Kidney (tissue), 14 donors: ENCODE data around the gene EXOSC7. TPM values are rescaled to one million over a fixed set of nuclear protein-coding genes. Genes with fewer than 3 reads are reported as not detected.

Experiments used
- DNase-seq, 5 donors: peaks; one replicate each; pipeline ENCODE4 v3.0.0-alpha.2; 2013 to 2020
- FAIRE-seq: peaks from 2 replicates; lab custom pipeline; 2012; peaks lifted over from hg19 to GRCh38; lab: Jason Lieb, UNC
- H3K27ac ChIP-seq, 2 donors: one replicate each; pipeline ENCODE4 v1.7.0; 2013; ENCODE audit warnings: low read depth in 2 of 2, low read length in 2 of 2, inconsistent platforms in 1 of 2
- H3K27me3 ChIP-seq: one replicate; pipeline ENCODE4 v1.7.1; 2013; ENCODE audit warnings: low read length, inconsistent platforms; ENCODE audit not compliant: control insufficient read depth, insufficient read depth
- H3K36me3 ChIP-seq, 3 donors: one replicate each; pipeline versions ENCODE4 v1.7.0 to v1.7.1; 2013; ENCODE audit warnings: low read length in 3 of 3, control low read depth in 1 of 3, inconsistent platforms in 1 of 3; ENCODE audit not compliant: insufficient read depth in 3 of 3, control insufficient read depth in 2 of 3
- H3K4me1 ChIP-seq, 3 donors: one replicate each; pipeline versions ENCODE4 v1.7.0 to v1.7.1; 2013; ENCODE audit warnings: low read length in 3 of 3, inconsistent platforms in 1 of 3, low read depth in 1 of 3; ENCODE audit not compliant: control insufficient read depth in 2 of 3, insufficient read depth in 2 of 3
- H3K4me3 ChIP-seq, 3 donors: one replicate each; pipeline versions ENCODE4 v1.7.0 to v1.8.1; 2013; ENCODE audit warnings: low read length in 3 of 3, control low read depth in 1 of 3, inconsistent platforms in 1 of 3
- H3K9ac ChIP-seq, 3 donors: one replicate each; pipeline versions ENCODE4 v1.7.0 to v1.7.1; 2013; ENCODE audit warnings: low read length in 3 of 3, control low read depth in 1 of 3, inconsistent platforms in 1 of 3
- H3K9me3 ChIP-seq, 3 donors: one replicate each; pipeline versions ENCODE4 v1.7.0 to v1.7.1; 2013; ENCODE audit warnings: low read length in 3 of 3, control low read depth in 1 of 3, inconsistent platforms in 1 of 3; ENCODE audit not compliant: control insufficient read depth in 2 of 3, insufficient read depth in 1 of 3
- intact Hi-C: fragments of 100-400 bp; cut with DNase I; formaldehyde crosslinking; loops from one replicate; pipeline ENCODE4 v1.11.1; 2022
- polyA plus RNA-seq: library from polyadenylated mRNA; stranded (reverse); fragments of 350-450 nt; fragmentation: Illumina TruSeq; extraction: RNeasy Lipid Tissue Mini Kit (QIAGEN cat#74804); gene quantifications from one replicate; pipeline ENCODE4 v1.2.3, GENCODE V29; 2014; ENCODE audit warnings: low read depth, low replicate concordance; ENCODE audit not compliant: insufficient read depth
- total RNA-seq: library from RNA; stranded (reverse); fragmentation: NEBNext Ultra II Directional; extraction: Animal tissue kit (Norgen Biotek cat#: 25700); gene quantifications from one replicate; pipeline ENCODE4 v1.2.1, GENCODE V29; 2021
- TF ChIP-seq, protein P1 (sequence below): IDR thresholded peaks from 3 replicates; pipeline ENCODE4 v1.5.1; 2012; ENCODE audit warnings: mild to moderate bottlenecking, moderate library complexity, borderline replicate concordance; ENCODE audit not compliant: insufficient read depth; ENCODE audit errors: extremely low read depth
- donor health status: control.
- donor health status: control.
- donor health status: control.
- donor health status: control.
- donor health status: control.
- donor health status: DM: yes; HTN: yes; CAD: no.
- donor health status: Normal renal cell carcinoma (clear cell type).

EXOSC7 gene
- total and polyA plus RNA-seq, 2 donors from 2014 or later, result 43.8 to 71.8 TPM

DNA sequence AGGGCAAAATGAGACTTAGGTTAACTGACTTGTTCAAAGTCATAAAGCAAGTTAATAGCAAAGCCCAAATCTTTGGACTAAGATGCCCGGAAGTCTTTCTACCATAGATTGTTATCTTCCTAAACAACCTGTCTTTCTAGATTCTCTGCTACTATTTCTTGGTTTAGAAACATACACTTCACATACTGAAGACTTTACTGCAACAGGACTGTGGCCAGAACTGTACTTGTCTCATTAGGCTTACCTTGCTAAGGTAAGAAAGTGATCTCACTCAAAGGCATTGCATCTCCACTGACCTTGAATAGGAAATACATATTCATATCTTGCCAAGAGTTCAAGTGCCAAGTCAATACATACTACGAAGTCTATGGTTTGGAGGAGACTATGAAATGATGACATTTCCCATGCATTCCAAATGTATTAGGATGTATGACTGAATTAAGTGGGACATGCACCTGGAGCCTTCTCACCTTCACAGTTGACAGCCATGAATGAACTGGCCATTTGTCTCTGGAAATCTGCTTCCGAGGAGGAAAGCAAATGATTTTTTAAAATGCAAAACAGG lies 5.0 kb upstream of the EXOSC7 start:
- DNase-seq (peak in 1 of 5 donors; percentile 28), FAIRE-seq (no peak)
- peak overlapping the region in 1 of 2 donors; percentile 2 for H3K27ac ChIP-seq
- no peaks in the 10 kb centered on the region for H3K27me3 ChIP-seq
- TF ChIP-seq, protein P1, sequence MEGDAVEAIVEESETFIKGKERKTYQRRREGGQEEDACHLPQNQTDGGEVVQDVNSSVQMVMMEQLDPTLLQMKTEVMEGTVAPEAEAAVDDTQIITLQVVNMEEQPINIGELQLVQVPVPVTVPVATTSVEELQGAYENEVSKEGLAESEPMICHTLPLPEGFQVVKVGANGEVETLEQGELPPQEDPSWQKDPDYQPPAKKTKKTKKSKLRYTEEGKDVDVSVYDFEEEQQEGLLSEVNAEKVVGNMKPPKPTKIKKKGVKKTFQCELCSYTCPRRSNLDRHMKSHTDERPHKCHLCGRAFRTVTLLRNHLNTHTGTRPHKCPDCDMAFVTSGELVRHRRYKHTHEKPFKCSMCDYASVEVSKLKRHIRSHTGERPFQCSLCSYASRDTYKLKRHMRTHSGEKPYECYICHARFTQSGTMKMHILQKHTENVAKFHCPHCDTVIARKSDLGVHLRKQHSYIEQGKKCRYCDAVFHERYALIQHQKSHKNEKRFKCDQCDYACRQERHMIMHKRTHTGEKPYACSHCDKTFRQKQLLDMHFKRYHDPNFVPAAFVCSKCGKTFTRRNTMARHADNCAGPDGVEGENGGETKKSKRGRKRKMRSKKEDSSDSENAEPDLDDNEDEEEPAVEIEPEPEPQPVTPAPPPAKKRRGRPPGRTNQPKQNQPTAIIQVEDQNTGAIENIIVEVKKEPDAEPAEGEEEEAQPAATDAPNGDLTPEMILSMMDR, result no peak
- intact Hi-C loops, result no loop called here
- H3K4me1 ChIP-seq, result peaks cover 0 to 24% (median 9%) of the 10 kb centered on the region in 3 donors
- H3K36me3 ChIP-seq, result no peaks in the 10 kb centered on the region
- H3K9me3 ChIP-seq, result no peaks in the 10 kb centered on the region
- H3K9ac ChIP-seq, result no peak overlapping the region
- H3K4me3 ChIP-seq, result no peak overlapping the region

DNA sequence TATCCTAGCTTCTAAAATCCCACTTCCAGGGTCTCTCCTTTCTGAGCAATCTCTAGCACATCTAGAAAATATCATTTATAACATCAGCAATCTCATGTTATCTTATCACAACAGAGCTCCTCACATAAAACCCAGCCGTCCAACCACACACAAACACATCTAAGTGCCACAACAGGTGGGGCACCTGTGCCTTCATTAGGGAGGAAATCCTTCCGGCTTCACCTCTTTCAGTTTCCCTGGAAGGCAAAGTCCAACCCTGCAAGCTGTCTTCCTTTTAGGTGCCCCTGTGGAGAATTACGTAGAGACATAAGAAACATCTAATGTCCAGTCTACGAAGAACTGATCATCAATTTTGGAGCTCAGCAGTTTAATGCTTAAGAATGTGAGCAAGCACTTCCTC lies 1.6 kb upstream of the EXOSC7 start:
- no peak for FAIRE-seq
- peak overlapping the region in 1 of 2 donors; percentile 78 for H3K27ac ChIP-seq

DNA sequence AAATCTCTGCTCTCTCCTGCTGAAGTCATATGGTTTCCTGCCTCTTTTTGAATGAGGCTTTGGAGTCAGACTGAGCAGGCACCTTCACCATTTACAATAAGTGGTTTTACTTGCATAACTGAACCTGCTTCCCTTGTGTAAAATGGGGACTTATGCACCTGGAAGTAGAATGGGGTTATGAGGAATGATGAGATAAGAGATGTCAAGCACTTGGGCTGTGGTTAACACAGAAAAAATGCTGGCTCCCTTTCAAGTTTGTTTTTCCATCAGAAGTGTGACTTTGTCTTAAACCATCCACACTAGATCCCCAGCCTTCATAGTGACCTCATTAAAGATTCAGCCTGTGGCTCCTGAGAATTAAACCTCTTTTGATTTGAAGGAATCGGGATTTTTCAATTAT lies 5.2 kb downstream of the EXOSC7 start:
- FAIRE-seq (no peak), DNase-seq (no peak)
- H3K9ac ChIP-seq, result no peak overlapping the region
- no peak overlapping the region for H3K4me3 ChIP-seq
- H3K4me1 ChIP-seq, result peaks cover 2 to 14% (median 13%) of the 10 kb centered on the region in 3 donors
- H3K9me3 ChIP-seq, result no peaks in the 10 kb centered on the region
- no peak overlapping the region for H3K27ac ChIP-seq
- no peaks in the 10 kb centered on the region for H3K36me3 ChIP-seq
- H3K27me3 ChIP-seq, result no peaks in the 10 kb centered on the region
- intact Hi-C loops, result no loop called here
- TF ChIP-seq, protein P1, result no peak

More for the DNA sequence above, 1.6 kb upstream of the EXOSC7 start:
- H3K4me1 ChIP-seq, result peaks cover 2 to 25% (median 14%) of the 10 kb centered on the region in 3 donors
- H3K4me3 ChIP-seq, result peak overlapping the region; percentile 78 to 97 (median 90)
- no peaks in the 10 kb centered on the region for H3K36me3 ChIP-seq
- H3K27me3 ChIP-seq, result no peaks in the 10 kb centered on the region
- H3K9ac ChIP-seq, result peak overlapping the region in 2 of 3 donors; percentile 85 to 86
- no peak for DNase-seq
- no peaks in the 10 kb centered on the region for H3K9me3 ChIP-seq
- intact Hi-C loops, result no loop called here
- TF ChIP-seq, protein P1, result no peak
